ENCODE results near the gene SIGLEC8.
"Not testable (repeated sequence)": the region's sequence is repeated elsewhere in the genome, so short reads cannot be mapped to it uniquely, and the experiment has no call there.

The SIGLEC8 gene

DNA sequence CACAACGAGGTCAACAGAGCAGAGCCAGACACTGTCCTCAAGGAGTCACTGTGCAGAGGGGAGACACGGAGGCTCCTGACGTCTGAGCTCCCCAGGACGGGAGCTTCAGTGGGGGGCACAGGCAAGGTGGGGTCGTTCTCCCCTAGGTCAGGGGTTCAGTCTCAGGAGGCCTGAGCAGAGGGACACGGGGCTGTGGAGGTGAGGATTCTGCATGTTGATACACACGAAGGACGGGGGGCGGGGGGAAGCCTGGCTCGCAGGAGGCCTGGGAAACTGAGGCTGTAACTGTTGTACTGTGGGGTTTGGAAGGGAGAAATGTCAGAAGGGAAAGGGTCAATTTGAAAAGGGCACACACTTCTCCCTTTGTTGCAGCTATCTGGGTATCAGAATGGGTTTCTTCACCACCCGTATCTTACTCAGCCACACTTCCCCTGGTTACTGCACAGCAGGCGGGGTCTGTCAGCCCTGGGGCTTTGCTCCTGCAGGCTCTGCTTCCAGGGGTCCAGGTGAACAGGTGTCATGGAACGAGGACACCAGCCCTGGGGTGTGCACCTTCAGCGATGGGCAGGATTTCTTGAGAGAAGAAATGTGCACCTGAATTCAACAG is 748 bp upstream of the SIGLEC8 start:
- Histone ChIP-seq H4K20me1 (no peaks in the 10 kb centered on the region), H3K27ac (no peak overlapping the region), H3K36me3 (no peaks in the 10 kb centered on the region), H3K4me2 (no peak overlapping the region), H3K9me3 (replicated peaks in 1 of 11) (no peaks in the 10 kb centered on the region), H3K4me1 (peaks cover 15 to 46% (median 21%) of the 10 kb centered on the region in 10 experiments), H3K9ac (no peak overlapping the region), H3K4me3 (no peak overlapping the region), H3K27me3 (peaks cover 0 to 12% (median 0%) of the 10 kb centered on the region in 11 experiments; a peak in 6 of 22 replicates)
- no peak for TF ChIP-seq Cebpa-rat (IDR thresholded peaks at IDR 0.05)

DNA sequence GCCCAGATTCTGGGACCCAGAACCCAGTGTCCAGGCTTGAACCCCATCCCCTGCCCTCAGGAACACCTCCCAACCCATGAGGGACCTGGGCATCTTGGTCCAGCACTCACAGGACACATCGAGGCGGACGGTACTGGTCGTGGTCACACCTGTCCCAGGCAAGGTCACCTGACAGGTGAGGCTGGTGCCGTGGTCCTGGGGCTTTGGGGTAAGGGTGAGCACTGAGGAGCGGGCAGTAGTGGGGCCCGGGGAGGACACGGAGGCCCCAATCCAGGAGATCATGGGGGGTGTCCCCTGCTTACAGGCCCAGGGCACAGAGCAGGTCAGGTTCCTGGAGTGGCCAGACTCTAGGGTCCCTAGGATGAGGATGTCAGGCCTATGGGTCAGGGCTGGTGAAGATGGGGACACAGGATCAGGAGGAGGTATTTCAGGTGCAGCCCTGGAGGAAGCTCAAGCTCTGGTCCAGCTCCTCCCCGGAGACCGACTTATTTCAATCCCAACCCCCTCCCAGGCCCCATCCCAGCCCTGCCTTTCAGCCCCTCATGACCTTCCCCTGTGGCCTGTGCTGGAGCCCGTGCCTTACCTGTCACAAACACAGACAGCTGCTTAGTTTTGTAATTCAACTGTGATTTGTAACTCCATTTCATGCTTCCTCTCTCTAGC is 772 bp downstream of the SIGLEC8 start:
- Histone ChIP-seq H4K20me1 (no peaks in the 10 kb centered on the region), H3K27ac (no peak overlapping the region), H3K4me3 (no peak overlapping the region), H3K4me2 (no peak overlapping the region), H3K36me3 (no peaks in the 10 kb centered on the region), H3K9ac (no peak overlapping the region), H3K9me3 (replicated peaks in 1 of 11) (no peaks in the 10 kb centered on the region), H3K27me3 (peaks cover 0 to 2% (median 0%) of the 10 kb centered on the region in 11 experiments; a peak in 2 of 22 replicates), H3K4me1 (peaks cover 15 to 36% (median 20%) of the 10 kb centered on the region in 10 experiments)
- no peak for TF ChIP-seq Cebpa-rat (IDR thresholded peaks at IDR 0.05)

- TF ChIP-seq Cebpa-rat (IDR thresholded peaks at IDR 0.05), result no peak
- H3K36me3 ChIP-seq, result no peaks in the 10 kb centered on the region
Measured at GRCh38 chr19:51456541-51457290, 1.5 kb downstream of the SIGLEC8 start.

DNA sequence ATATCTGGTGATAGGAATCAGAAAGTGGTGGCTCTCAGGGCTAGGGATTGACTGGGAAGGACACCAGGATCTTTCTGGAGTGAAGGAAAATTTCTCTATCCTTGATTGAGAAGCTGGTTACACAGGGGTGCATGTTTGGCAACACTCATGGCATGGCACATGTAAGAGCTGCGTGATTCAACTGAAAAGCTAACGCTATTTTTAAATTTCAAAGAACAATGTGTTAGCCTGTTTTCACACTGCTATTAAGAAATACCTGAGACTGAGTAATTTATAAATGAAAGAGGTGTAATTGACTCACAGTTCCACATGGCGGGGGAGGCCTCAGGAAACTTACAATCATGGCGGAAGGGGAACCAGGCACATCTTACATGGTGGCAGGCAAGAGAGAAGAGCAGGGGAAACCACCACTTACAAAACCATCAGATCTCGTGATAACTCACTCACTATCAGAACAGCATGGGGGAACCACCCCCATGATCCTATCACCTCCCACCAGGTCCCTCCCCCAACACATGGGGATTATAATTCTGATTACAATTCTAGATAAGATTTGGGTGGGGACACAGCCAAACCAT is 7.4 kb downstream of the SIGLEC8 start:
- Histone ChIP-seq H3K4me3 (no peak overlapping the region), H3K9ac (no peak overlapping the region), H3K27ac (no peak overlapping the region), H3K4me1 (peaks cover 9 to 16% (median 12%) of the 10 kb centered on the region in 10 experiments), H3K36me3 (no peaks in the 10 kb centered on the region), H3K4me2 (no peak overlapping the region), H3K9me3 (replicated peaks in 1 of 11) (peaks cover 9 to 33% (median 25%) of the 10 kb centered on the region in 11 experiments), H4K20me1 (no peaks in the 10 kb centered on the region), H3K27me3 (no peaks in the 10 kb centered on the region)
- no peak for TF ChIP-seq Cebpa-rat (IDR thresholded peaks at IDR 0.05)

More at GRCh38 chr19:51456541-51457290, 1.5 kb downstream of the SIGLEC8 start:
- Histone ChIP-seq H3K27me3 (no peaks in the 10 kb centered on the region), H3K9me3 (replicated peaks in 1 of 11) (peaks cover 0 to 1% (median 0%) of the 10 kb centered on the region in 11 experiments; a peak in 2 of 22 replicates), H3K4me1 (peaks cover 12 to 29% (median 16%) of the 10 kb centered on the region in 10 experiments), H3K4me2 (peak overlapping the region in 2 of 11 experiments; percentile 27 to 53; a peak in 2 of 22 replicates), H4K20me1 (no peaks in the 10 kb centered on the region), H3K4me3 (no peak overlapping the region), H3K27ac (no peak overlapping the region), H3K9ac (0 out of 22 replicates have a peak overlapping the region, but pooled peaks of 1 of the 11 experiments have one; percentile 2)

- no peak overlapping the region for H3K27ac ChIP-seq
- H3K4me1 ChIP-seq, result peaks cover 9 to 16% (median 12%) of the 10 kb centered on the region in 10 experiments
- H3K9ac ChIP-seq, result peak overlapping the region in 2 of 11 experiments; percentile 8 to 46; a peak in 2 of 22 replicates
- no peaks in the 10 kb centered on the region; a peak in 1 of 22 replicates for H4K20me1 ChIP-seq
- H3K27me3 ChIP-seq, result no peaks in the 10 kb centered on the region
- H3K9me3 ChIP-seq (replicated peaks in 1 of 11), result peaks cover 9 to 33% (median 25%) of the 10 kb centered on the region in 11 experiments
- H3K4me3 ChIP-seq, result peak overlapping the region in 1 of 10 experiments; percentile 5; a peak in 2 of 20 replicates
- no peaks in the 10 kb centered on the region for H3K36me3 ChIP-seq
- H3K4me2 ChIP-seq, result peak overlapping the region; percentile 54 to 90 (median 69)
- TF ChIP-seq Cebpa-rat (IDR thresholded peaks at IDR 0.05), result no peak
Measured at GRCh38 chr19:51448411-51449016, 9.7 kb downstream of the SIGLEC8 start.

DNA sequence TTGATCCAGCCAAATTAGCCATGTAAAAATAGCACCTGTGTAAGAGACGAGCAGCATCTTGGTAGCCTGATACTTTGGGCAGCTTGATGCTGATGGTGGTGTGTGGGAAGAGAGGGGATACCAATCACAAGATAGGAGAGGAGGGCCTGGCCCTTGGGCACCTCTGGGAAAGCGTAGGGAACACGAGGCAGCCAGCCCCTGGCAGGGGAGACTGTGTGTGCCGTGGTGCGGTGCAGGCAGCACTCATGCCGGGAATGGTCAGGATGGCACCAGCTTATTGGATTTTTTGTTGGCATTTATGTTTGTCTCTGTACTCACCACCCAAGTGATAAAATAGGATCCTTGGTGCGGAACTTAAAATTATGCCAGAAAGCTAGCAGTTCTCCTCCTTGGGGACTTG is 10.2 kb downstream of the SIGLEC8 start:
- Histone ChIP-seq H3K36me3 (no peaks in the 10 kb centered on the region), H3K27me3 (no peaks in the 10 kb centered on the region), H3K4me2 (peak overlapping the region; percentile 54 to 90 (median 69)), H3K9ac (peak overlapping the region in 2 of 11 experiments; percentile 8 to 46; a peak in 2 of 22 replicates), H3K4me3 (peak overlapping the region in 1 of 10 experiments; percentile 5; a peak in 2 of 20 replicates), H3K27ac (no peak overlapping the region), H4K20me1 (no peaks in the 10 kb centered on the region; a peak in 1 of 22 replicates), H3K9me3 (replicated peaks in 1 of 11) (peaks cover 9 to 33% (median 25%) of the 10 kb centered on the region in 11 experiments), H3K4me1 (peaks cover 9 to 16% (median 12%) of the 10 kb centered on the region in 10 experiments)
- TF ChIP-seq Cebpa-rat (IDR thresholded peaks at IDR 0.05), result no peak

- H3K27ac ChIP-seq, H4K20me1 ChIP-seq, H3K36me3 ChIP-seq, H3K9ac ChIP-seq, H3K27me3 ChIP-seq, H3K4me3 ChIP-seq: not testable (repeated sequence)
- Histone ChIP-seq H3K9me3 (replicated peaks in 1 of 11) (peaks cover 9 to 33% (median 25%) of the 10 kb centered on the region in 11 experiments), H3K4me2 (peak overlapping the region in 8 of 11 experiments; percentile 54 to 90 (median 70); a peak in 10 of 22 replicates), H3K4me1 (peaks cover 11 to 18% (median 16%) of the 10 kb centered on the region in 10 experiments)
Measured at GRCh38 chr19:51447510-51447909, 10.7 kb downstream of the SIGLEC8 start.
